Endodermal cell (in vitro differentiated cells): ENCODE measurements around the gene PC. TPM values are rescaled to one million over a fixed set of nuclear protein-coding genes. Genes with fewer than 3 reads are reported as not detected.

Experiments used
- DNase-seq: peaks from one replicate; pipeline ENCODE4 v3.0.0-alpha.2; 2017
- H3K27ac ChIP-seq: 2 replicates; pipeline ENCODE4 v1.5.1; 2013; ENCODE audit warnings: mild to moderate bottlenecking, low read depth, low read length, moderate library complexity
- H3K27me3 ChIP-seq: 2 replicates; pipeline ENCODE4 v1.6.1; 2013; ENCODE audit warnings: mild to moderate bottlenecking, low read length, moderate library complexity; ENCODE audit not compliant: insufficient read depth, control insufficient read depth, poor library complexity, severe bottlenecking
- H3K36me3 ChIP-seq: 2 replicates; pipeline ENCODE4 v1.7.0; 2013; ENCODE audit warnings: mild to moderate bottlenecking, low read length, moderate library complexity; ENCODE audit not compliant: control insufficient read depth, insufficient read depth
- H3K4me1 ChIP-seq: one replicate; pipeline ENCODE4 v1.7.0; 2013; ENCODE audit warnings: low read length; ENCODE audit not compliant: control insufficient read depth, insufficient read depth
- H3K4me3 ChIP-seq: 2 replicates; pipeline ENCODE4 v1.5.1; 2013; ENCODE audit warnings: mild to moderate bottlenecking, low read length, moderate library complexity
- H3K9ac ChIP-seq: 2 replicates; pipeline ENCODE4 v1.6.1; 2013; ENCODE audit warnings: mild to moderate bottlenecking, low read length, moderate library complexity; ENCODE audit not compliant: poor library complexity, severe bottlenecking; ENCODE audit errors: extremely low read depth
- H3K9me3 ChIP-seq: 2 replicates; pipeline ENCODE4 v1.6.1; 2013; ENCODE audit warnings: mild to moderate bottlenecking, low read length, moderate library complexity; ENCODE audit not compliant: control insufficient read depth
- H3K27ac Mint-ChIP-seq: 2 replicates; pipeline ENCODE4 v1.8.0; 2020; ENCODE audit warnings: mixed read lengths
- H3K27me3 Mint-ChIP-seq: 2 replicates; pipeline ENCODE4 v1.8.0; 2021; ENCODE audit warnings: mild to moderate bottlenecking, mixed read lengths; ENCODE audit not compliant: insufficient read depth
- H3K36me3 Mint-ChIP-seq: 2 replicates; pipeline ENCODE4 v1.8.0; 2020; ENCODE audit warnings: low read depth, mixed read lengths
- H3K4me1 Mint-ChIP-seq: 2 replicates; pipeline ENCODE4 v1.8.0; 2020; ENCODE audit warnings: mixed read lengths
- H3K4me3 Mint-ChIP-seq: 2 replicates; pipeline ENCODE4 v1.8.0; 2020; ENCODE audit warnings: mild to moderate bottlenecking, moderate library complexity, mixed read lengths
- H3K9me3 Mint-ChIP-seq: 2 replicates; pipeline ENCODE4 v1.8.0; 2020; ENCODE audit warnings: mild to moderate bottlenecking, mixed read lengths
- CTCF ChIP-seq: fragments of 200-600 bp; sonication (generic); conservative IDR thresholded peaks from 2 replicates; pipeline ENCODE4 v1.5.0; 2021; ENCODE audit warnings: antibody characterized with exemption, mild to moderate bottlenecking
- WGBS, 2 experiments: methylation state at CpG; one replicate each; pipeline versions ENCODE4 v1.1.5 to v1.1.7; 2013; ENCODE audit warnings: missing lambda C conversion rate in 2 of 2, mixed read lengths in 1 of 2; ENCODE audit not compliant: insufficient coverage in 1 of 2, insufficient read length in 1 of 2; 5-methylcytosine and 5-hydroxymethylcytosine counted together
- total RNA-seq, 2 donors: library from RNA; stranded (reverse); fragmentation: NEBNext Ultra II Directional in 1 of 2; extraction: Animal tissue kit (Norgen Biotek cat#: 25700) in 1 of 2; gene quantifications; 2 replicates in 1 of 2; 3 replicates in 1 of 2; pipeline ENCODE4 v1.2.1, GENCODE V29; 2021

Gene PC
- total RNA-seq, 2 donors from 2014 or later, result 21.9 to 24.4 TPM

GRCh38 chr11:66912911-66913310, 45.3 kb downstream of the PC start:
- DNase-seq, result no peak
- Mint-ChIP-seq H3K27ac (peak overlapping the region; percentile 26), H3K27me3 (no peaks in the 10 kb centered on the region), H3K9me3 (no peaks in the 10 kb centered on the region), H3K4me3 (no peak overlapping the region), H3K36me3 (no peaks in the 10 kb centered on the region), H3K4me1 (peaks cover 7% of the 10 kb centered on the region)
- no peak overlapping the region for H3K4me3 ChIP-seq
- H3K9ac ChIP-seq, result no peak overlapping the region
- H3K27ac ChIP-seq, result peak overlapping the region; percentile 84
- no peaks in the 10 kb centered on the region for H3K27me3 ChIP-seq
- TF ChIP-seq CTCF, result no peak
- H3K4me1 ChIP-seq, result peaks cover 5% of the 10 kb centered on the region
- 75 to 82% methylated on average over 7 to 9 of the region's 9 CpGs for WGBS, 2 experiments
- H3K9me3 ChIP-seq, result no peaks in the 10 kb centered on the region
- no peaks in the 10 kb centered on the region for H3K36me3 ChIP-seq

- H3K27ac ChIP-seq, result peak overlapping the region; percentile 84
- Mint-ChIP-seq H3K27me3 (no peaks in the 10 kb centered on the region), H3K9me3 (no peaks in the 10 kb centered on the region), H3K4me1 (peaks cover 10% of the 10 kb centered on the region), H3K27ac (peak overlapping the region; percentile 26), H3K4me3 (no peak overlapping the region), H3K36me3 (no peaks in the 10 kb centered on the region)
- H3K36me3 ChIP-seq, result no peaks in the 10 kb centered on the region
- no peak for TF ChIP-seq CTCF
- no peak overlapping the region for H3K4me3 ChIP-seq
- H3K27me3 ChIP-seq, result no peaks in the 10 kb centered on the region
- WGBS, 2 experiments, result 85 to 89% methylated on average over 6 to 7 of the region's 7 CpGs
- peaks cover 5% of the 10 kb centered on the region for H3K4me1 ChIP-seq
- H3K9ac ChIP-seq, result no peak overlapping the region
- peak; percentile 70 for DNase-seq
- no peaks in the 10 kb centered on the region for H3K9me3 ChIP-seq
These were observed 45.8 kb downstream of the PC start for GRCh38 chr11:66912361-66912760.

- Mint-ChIP-seq H3K4me1 (peaks cover 22% of the 10 kb centered on the region), H3K4me3 (no peak overlapping the region), H3K27me3 (no peaks in the 10 kb centered on the region), H3K9me3 (no peaks in the 10 kb centered on the region), H3K27ac (no peak overlapping the region), H3K36me3 (no peaks in the 10 kb centered on the region)
- TF ChIP-seq CTCF, result no peak
- no peaks in the 10 kb centered on the region for H3K27me3 ChIP-seq
- H3K9me3 ChIP-seq, result no peaks in the 10 kb centered on the region
- H3K9ac ChIP-seq, result no peak overlapping the region
- 95% methylated on average over 4 of the region's 4 CpGs for WGBS, 2 experiments
- H3K27ac ChIP-seq, result no peak overlapping the region
- H3K36me3 ChIP-seq, result no peaks in the 10 kb centered on the region
- no peak overlapping the region for H3K4me3 ChIP-seq
- H3K4me1 ChIP-seq, result peaks cover 14% of the 10 kb centered on the region
- DNase-seq, result no peak
These were observed 47.5 kb downstream of the PC start for GRCh38 chr11:66910669-66911068.
